ENCODE data around the gene PPP2R2B. TPM values are rescaled to one million over a fixed set of nuclear protein-coding genes. Genes with fewer than 3 reads are reported as not detected.

The PPP2R2B gene
- polyA plus RNA-seq (ENCODE audit: insufficient read length in 12 of 12) = 1 to 10 TPM in 10 of 12 donors, not detected in 2; 1.2 to 7.7 (median 2.0) TPM
- long read RNA-seq, donor 1 = 0 reads
- long read RNA-seq, donor 2 = 0 reads
- long read RNA-seq, donor 3, partial matches to known transcripts = 0 of 1 reads
- long read RNA-seq, donor 3, other reads (novel, unspliced or antisense) = 0 of 1 reads
- long read RNA-seq, donor 4 = 0 reads
- long read RNA-seq, donor 5 = 0 reads
- long read RNA-seq, donor 6 = 0 reads
- long read RNA-seq, donor 7, partial matches to known transcripts = 0 of 1 reads
- long read RNA-seq, donor 7, other reads (novel, unspliced or antisense) = 0 of 1 reads
- long read RNA-seq, donor 8 = 0 reads
- long read RNA-seq, donor 9 = 0 reads
- long read RNA-seq, donor 10, full-length matches to known transcripts = 2 of 2 reads
- long read RNA-seq, donor 10, partial matches to known transcripts = 0 of 2 reads
- long read RNA-seq, donor 10, other reads (novel, unspliced or antisense) = 0 of 2 reads
- long read RNA-seq, donor 11 = 0 reads

DNA sequence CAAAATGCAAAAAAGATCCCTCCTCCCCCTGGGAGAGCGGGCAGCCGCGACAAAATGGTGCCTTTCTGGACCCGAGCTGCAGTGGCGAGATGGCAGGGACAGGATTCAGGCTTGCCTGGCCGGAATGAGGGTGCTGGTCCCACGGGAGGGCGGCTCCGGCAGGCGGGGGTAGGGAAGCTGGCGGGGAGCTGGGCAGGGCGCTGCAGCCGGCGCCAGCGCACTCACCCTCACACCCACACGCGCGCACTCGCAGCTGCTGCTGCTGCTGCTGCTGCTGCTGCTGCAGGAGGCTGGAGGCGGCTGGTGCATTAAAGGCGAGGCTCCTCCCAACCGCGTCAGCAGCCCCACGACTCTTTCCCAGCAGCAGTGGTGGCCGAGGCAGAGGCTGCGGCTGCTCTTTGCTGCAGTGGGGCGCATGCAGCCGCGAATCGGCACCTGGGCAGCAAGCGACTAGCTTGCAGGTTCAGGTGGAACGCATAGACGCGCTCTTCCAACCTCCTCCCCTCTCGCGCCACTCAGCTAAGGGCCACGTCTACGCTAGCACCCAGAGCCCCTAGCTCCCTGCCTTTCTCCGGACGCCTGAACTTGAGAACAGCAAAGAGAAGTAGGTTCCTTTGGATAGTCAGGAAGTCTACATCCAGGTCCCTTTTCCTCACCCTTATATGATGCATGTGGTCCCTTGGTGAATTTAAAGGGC, at the start of gene PPP2R2B:
TSS of gene PPP2R2B (minus strand) at position 282 of the 697 bp plus-strand sequence.
- DNase-seq = no peak

DNA sequence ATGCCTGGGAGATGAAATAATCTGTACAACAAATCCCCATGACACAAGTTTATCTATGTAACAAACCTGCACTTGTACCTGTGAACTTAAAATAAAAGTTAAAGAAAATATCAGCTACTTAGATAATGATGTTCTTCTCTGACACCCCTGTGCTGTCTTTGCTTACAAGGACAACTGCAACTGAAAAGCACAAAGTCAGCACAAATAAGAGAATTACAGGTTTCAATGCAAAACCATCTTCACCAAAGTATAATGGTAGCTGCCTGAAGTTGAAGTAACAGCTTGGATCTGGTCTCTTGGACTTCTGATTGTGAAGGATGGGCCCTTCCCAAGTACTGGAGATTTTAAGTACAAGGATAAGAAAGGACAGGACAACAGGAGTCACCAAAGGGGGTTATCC, 45.6 kb upstream of the PPP2R2B start:
- no peak for DNase-seq

DNA sequence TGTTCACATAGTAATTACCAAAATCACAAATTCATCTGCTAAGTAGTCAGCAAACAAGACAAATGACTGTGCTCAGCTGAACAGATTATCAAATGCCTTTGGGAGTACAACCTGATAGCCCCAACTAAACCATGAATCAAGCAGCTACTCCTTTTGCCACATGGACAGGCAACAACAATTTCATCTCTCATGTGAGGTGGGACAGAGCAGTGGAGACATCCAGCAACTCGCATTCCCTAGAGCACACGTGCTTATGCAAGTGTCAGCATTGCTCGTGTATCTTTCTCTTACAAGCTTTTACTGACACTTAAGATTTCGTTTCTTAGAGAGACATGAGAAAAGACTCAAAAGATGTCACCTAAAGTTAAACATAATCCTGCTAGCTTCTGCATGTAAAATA, 42.7 kb upstream of the PPP2R2B start:
- no peak for DNase-seq

DNA sequence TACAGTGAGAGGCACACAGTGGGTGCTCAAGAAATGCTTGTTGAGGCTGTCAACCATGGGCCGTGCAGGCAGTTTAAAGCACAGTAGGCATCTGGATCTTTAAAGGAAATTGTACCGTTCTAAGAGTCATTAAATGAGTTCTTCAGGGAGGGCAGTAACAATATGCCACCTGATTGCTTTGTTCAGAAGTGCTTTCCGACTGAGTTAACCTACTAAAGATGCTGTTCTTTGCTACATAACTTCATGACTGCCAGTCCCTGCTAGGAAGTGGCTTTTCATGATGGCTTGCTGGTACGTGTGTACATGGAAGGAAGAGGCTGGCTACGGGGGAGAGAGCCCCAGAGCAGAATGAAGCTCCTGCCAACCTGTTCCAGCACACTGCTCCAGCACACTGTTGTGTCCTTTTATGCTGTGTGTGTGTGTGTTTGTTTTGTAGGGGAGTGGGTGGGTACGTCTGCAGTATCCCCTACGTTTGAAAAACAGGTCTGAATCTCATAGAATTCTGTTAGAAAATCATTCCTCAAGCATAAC, 41.9 kb upstream of the PPP2R2B start:
- no peak for DNase-seq

DNA sequence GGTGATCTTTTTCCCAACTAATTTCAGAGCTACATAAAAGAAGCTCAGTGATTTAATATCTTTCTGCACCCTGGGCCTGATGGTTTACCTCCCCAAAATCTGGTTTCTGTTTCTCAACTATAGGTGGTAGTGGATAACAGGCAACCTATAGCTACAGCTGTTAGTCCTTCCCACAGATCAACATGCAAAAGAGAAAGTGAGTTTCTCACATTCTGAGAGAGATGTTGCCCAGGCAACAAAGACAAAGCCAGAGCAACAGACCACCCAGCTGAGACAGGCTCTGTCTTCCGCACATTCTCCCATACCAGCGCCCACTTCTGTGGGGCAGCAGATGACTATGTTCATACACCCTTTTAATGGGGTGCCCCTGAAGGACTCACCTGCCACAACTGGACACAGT, 40.7 kb upstream of the PPP2R2B start:
- no peak for DNase-seq

DNA sequence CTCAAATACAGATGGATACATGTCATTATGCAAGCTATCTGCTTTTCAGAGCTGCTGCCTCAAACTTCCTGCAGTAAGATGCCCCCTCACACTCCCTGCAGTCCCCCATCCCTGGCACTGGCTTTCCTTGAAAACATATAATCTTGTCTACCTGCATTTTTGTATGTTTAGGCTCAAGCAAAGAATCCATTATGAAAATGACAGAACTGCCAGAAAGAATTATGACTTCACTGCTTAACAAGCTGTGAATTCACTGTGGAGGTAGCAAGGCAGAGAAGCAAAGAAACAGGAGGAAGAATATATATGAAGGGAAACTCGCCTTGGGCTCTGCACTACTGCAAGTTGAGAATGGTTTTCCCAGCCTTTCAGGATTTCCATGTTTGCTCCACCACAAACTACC, 39.4 kb upstream of the PPP2R2B start:
- DNase-seq = no peak

DNA sequence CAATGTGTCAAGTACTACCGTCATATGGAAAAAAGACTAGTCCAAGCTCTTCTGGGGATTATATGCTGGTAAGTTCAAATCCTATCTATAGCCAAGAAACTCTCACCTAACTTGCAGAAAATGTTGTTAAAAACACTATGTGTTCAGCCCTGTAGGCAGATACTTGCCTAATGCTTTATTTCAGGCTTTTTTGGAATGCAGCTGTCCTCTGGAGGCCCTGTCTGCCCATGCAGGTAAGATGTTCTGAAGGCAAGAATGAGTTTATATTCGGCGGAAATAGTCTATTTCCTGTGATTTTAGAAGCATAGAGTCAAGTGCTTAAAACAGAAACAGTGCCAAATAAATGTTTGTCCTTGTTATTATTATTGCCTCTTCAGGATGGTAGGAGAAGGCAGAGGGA, 34.3 kb upstream of the PPP2R2B start:
- DNase-seq = no peak

DNA sequence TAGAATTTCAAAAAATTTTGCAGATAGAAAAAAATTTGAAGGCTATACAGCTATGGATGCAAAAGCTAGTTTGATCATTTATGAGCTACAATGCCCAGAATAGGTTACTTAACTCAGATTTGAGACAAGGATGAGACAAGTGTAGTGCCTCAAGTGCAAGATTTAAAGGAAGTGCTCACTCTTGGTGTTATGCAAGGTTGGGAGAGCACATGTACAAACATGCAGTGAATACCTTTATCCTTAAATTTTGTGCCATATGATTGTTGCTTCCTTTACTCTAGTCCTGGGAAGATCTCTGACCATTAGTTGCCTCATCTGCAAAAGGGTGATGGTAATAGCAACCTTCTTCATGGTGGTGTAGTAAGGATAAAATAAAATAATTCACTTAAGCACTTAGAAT, 31.7 kb upstream of the PPP2R2B start:
- DNase-seq = no peak

DNA sequence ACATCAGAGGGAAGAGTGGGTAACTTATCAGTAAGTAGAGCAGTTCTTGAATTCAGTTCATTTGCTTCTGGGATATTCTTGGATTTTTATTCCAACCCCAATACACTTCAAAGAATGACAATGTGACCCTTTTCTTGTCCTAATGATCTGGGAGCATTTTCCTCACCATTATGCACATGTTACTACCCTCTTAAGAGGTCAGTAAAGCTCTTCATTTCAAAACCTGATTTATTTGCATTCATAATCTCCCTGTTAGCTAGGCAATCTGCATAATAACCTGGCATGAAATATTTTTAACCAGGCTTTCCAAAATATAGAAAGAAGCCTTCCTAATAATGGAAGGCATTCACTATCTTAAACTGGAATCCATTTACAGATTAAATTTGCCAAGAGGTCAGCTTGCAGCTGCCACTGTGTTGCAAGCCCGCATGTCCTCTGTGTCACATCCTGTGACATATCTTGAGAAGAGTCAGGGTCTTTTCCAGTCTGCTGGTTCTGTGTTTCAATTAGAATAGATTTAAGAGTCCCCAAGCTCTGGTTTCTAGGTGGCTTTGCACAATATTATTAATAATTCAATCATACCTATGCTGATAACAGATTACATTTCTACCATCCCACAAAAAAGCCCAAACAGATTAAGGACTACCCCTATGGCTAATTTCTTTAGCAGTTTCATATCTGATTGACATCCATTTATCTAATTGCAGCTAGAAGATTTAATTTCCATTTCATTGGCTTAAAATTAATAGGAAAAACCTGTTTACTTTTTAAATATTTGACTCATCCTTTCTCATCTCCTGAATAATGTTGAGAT, 30.9 kb upstream of the PPP2R2B start:
- DNase-seq = no peak

DNA sequence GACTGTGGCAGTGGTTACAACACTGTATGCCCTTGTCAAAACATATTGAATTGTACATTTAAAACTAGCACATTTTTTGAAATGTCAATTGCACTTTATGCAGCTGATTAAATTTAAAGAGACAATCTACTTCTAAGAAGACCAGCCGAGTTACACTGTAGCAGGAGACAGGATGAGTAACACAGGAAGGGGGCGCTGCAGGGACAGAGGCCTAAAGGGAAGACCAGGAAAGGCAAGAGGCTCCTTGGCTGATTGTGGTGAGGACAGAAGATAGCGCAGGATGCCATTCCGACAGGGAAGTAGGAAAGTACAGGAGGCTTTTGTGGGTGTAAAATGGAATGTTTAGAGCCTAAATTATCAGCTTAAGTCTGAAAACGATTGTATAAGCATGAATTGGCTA, 28.2 kb upstream of the PPP2R2B start:
- no peak for DNase-seq

DNA sequence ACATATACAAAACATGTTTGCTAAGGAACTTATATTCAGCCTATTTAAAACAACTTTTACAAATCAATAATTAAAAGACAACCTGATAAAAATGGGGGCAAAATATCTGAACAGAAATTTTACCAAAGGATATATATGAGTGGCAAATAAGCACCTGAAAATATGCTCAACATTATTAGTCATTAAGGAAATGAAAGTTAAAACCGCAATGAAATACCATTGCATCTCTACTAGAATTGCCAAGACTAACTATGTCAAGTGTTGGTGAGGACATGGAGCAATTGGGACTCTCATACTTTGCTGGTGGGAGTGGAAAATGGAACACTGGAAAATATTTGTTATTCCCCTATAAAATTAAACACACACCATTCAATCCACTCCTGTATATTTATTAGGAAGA, 26.3 kb upstream of the PPP2R2B start:
- DNase-seq = no peak

DNA sequence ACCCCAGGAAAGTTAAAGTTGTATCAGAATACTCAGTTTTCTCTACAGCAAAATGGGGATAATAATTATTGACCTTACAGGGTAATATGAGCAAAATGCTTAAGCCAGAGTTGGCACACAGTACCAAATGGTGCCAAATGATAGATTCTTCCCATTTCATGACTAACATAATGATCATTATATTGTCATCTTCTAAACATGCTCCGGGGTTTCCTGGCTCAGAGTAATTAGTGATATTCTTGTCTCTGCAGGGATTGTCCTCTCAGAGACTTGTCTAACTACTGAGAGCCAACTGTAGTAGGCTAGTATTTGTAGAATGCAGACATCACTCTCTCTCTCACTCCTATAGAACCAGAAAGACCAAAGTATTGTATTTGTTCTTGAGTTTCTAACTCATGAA, 25.2 kb upstream of the PPP2R2B start:
- no peak for DNase-seq

DNA sequence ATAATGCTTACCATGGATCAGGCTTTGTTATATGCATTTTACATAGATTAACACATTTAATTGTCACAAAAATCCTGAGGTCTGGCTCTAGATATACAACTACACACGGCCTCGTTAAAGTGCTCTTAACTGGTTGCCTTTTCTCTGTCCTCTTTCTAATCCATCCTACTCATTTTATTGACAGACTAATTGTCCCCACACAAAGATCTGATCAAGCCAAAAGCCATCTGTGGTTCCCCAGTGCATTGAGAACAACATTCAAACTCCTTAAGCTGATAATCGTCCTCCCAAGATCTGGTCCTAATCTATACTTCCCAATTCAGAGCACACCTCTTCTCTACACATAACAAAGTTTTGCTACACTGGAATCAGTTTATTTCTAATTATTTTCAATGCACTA, 23.9 kb upstream of the PPP2R2B start:
- no peak for DNase-seq

DNA sequence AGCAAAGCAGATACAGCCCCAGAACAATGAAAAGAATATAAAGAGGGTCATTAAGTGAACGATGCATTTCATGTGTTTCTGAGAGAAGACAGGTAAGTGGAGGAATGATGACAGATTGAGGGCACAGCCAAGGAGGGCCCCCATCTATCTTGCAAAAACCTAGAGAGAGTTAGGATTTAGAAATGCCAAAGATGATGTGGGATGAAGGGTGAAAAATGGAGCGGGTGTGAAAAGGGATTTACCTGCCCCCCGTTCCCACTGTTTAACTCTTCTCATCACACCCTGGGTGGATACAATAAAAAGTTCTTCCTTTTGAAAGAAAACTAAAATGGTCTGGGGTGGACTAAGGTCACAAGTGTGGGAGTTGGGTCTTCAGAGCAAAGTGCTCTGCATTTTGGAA, 18.5 kb upstream of the PPP2R2B start:
- DNase-seq = no peak

DNA sequence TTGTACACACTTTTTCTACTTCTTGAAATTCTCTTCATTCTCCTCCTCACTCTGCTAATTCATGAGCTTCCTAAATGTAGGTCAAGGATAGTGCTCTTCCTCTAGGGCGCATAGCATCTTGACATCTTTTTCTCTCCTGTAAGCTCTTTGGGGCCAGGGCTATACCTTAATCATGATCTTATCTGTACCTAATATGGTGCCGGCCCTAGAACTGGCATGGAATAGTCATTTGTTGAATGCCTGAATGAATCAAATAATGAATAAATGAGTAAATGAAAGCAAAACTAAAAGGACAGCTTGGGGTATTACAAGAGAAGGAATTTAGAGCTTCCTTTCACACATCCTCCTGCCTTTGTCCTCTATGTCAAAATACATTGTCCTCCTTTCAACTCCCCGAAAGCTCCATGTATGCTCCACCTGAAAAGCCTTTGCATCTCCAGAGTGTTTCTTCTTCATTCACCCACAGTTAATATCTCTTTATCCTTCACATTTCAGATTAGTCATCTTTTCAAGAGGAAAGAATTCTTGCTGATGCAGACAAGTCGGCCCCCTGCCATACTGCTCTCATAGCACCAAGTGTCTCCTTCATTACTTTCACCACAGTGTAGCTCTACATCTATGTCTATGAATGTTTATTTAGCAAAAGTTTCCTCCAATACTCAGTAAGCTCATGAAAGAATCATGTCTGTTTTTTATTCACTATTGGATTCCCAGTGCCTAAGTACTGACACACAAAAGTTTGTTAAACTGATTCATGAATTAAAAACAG, 16.4 kb upstream of the PPP2R2B start:
- no peak for DNase-seq

DNA sequence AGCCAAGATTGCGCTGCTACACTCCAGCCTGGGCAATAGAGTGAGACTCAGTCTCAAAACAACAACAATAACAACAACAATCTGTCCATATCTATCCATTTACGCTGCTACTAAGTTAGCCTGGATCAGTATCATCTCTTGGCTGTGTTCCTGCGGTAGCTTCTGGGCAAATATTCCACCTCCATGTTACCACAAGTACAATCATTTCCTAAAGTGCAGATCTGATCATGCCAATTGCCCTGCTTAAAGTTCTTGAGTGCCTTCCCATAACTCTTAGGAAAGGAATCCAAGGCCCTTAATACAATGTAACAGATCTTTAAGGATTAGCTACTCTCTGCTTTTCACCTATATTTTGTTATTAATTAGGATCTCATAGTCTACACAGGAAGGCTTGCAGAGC, 15.4 kb upstream of the PPP2R2B start:
- no peak for DNase-seq

DNA sequence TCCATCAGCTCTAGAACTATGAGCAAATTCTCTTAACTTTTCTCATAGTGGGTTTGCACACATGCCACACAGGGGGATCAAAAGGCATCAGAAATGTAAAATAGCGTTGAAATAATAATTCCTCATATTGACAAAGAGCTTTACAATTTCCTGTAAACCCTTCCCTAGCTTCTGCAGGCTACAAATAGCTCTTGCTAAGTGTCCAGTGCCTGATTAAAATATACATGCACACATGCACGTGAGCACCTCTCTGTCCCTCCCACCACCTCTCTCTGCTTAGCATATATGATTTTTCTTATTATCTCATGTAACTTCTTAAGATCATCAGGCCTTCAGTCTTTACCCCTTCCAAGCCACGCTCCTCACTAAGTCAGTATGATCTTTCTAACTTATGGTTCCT, 13.7 kb upstream of the PPP2R2B start:
- DNase-seq = no peak

DNA sequence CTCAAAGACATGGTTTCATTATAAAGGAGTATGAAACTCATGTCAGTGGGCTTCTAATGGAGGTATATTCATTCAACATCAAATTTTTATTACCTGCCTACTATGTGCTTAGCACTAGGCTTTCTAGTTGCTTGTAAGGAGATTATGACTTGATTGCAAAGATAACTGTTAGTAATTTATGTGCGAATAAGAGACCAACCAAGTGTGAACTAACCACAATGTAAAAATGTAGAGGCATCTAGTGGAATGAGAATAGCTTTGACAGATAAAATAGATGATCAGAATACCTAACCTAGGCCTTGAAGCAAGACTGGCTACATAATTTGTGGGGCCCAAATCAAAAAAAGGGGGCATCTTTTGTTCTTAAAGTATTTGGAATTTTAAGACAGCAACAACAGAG, 13.0 kb upstream of the PPP2R2B start:
- DNase-seq = no peak

DNA sequence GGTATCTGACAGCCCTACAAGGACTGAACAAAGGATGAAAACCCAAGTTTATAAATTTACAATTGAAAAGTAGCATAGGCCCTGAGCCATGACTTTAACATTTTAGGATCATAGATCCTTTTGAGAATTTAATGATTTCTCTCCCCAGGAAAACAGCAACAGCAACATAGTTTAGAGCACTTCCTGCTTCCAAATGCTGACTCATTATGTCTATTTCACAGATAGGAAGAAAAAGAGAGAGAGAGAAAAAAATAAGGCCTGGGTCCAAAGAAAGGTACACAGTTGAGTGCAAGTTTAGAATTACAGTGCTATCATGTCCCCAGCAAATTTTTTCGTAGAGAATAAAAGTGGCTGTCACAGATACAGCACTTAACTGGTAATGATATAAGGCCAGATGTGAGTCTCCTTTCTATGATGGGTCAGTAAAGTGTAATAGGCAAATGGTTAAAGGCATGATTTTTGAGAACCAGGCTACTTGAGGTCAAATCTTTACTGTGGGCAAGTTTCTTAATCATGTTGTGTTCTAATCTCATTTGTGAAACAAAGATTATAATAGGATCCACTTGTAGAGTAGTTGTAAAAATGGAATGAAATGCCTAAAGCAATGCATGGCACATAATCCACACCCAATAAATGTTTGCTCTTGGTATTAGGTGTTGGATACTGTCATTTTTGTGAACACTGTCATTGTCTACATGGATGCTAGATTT, 12.3 kb upstream of the PPP2R2B start:
- no peak for DNase-seq

DNA sequence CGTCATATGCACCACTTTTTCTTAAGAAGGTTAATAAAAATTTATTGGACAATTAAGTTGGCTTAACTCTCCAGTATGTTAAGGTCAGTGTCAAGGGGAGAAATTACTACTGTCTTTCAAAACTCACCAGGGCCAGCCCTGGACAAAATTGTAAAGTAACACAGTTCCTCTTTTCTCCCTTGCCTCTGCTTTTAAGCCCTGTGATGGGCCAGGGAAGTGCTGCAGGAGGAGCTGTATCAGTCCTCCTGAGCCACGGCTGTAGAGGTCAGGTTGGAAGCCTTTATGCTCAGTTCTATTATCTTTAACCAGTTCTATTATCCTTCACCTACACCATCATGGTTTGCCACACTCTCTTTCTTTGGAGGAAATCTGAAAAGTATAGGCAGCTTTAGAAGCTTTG, 11.5 kb upstream of the PPP2R2B start:
- no peak for DNase-seq

DNA sequence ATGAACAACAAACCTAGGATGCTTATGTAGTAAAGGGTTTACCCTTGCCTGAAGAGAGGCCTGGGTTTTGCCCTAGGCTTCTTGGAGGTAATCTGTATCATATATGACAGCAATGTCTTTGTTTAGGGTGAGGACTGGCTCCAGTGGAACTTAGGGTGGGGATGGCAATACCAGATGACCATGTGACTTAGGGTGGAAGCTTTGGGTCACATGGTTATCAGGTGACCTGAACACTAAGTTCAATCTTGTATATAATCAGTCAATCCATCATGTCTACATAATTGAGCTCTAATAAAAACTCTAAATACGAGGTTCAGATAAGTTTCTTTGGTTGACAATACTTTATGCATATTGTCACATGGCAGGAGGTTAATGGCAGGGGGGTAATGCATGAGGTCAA, 10.6 kb upstream of the PPP2R2B start:
- DNase-seq = no peak
